MCF 10A (cell line): ENCODE data around the gene MAP3K4. TPM values are rescaled to one million over a fixed set of nuclear protein-coding genes. Genes with fewer than 3 reads are reported as not detected.

Experiments used
- BruUV-seq: library from RNA; stranded (reverse); fragments of 400-500 nt; replicated peaks from 2 replicates; lab custom pipeline; 2021; lab: Mats Ljungman, UMichigan
- CTCF ChIA-PET: fragments of 300-600 bp; sonication (Branson Sonifier 250); formaldehyde crosslinking; extraction: SDS; loops from one replicate; lab custom pipeline; 2021; ENCODE audit warnings: antibody characterized with exemption, inconsistent platforms; lab: Yijun Ruan, JAX
- POLR2A ChIA-PET: fragments of 300-600, 350-650 bp; sonication (Branson Sonifier 250); formaldehyde crosslinking; extraction: SDS; loops from one replicate; lab custom pipeline; 2020; ENCODE audit warnings: antibody characterized with exemption, inconsistent platforms; lab: Yijun Ruan, JAX
- DNase-seq: peaks from one replicate; pipeline ENCODE4 v3.0.0-alpha.2; 2018; ENCODE audit not compliant: unreplicated experiment
- H3K27ac Mint-ChIP-seq: one replicate; pipeline ENCODE4 v1.8.0; 2022; ENCODE audit warnings: mild to moderate bottlenecking, low read depth, mixed read lengths; ENCODE audit not compliant: unreplicated experiment
- H3K27me3 Mint-ChIP-seq: one replicate; pipeline ENCODE4 v1.8.0; 2022; ENCODE audit warnings: mixed read lengths; ENCODE audit not compliant: insufficient read depth, unreplicated experiment
- H3K36me3 Mint-ChIP-seq: one replicate; pipeline ENCODE4 v1.8.0; 2022; ENCODE audit warnings: mild to moderate bottlenecking, moderate library complexity, mixed read lengths; ENCODE audit not compliant: insufficient read depth, unreplicated experiment
- H3K4me1 Mint-ChIP-seq: one replicate; pipeline ENCODE4 v1.8.0; 2022; ENCODE audit warnings: mixed read lengths; ENCODE audit not compliant: insufficient read depth, unreplicated experiment
- H3K4me3 Mint-ChIP-seq: one replicate; pipeline ENCODE4 v1.8.0; 2022; ENCODE audit warnings: mild to moderate bottlenecking, moderate library complexity, mixed read lengths; ENCODE audit not compliant: unreplicated experiment
- H3K9me3 Mint-ChIP-seq: one replicate; pipeline ENCODE4 v1.8.0; 2022; ENCODE audit warnings: mixed read lengths; ENCODE audit not compliant: unreplicated experiment
- intact Hi-C: fragments of 100-400 bp; cut with micrococcal nuclease; formaldehyde crosslinking; loops from 2 replicates; pipeline ENCODE4 v1.14.1; 2022
- total RNA-seq: library from RNA; stranded (reverse); gene quantifications from 2 replicates; pipeline ENCODE4 v1.2.3, GENCODE V29; 2022
- TF ChIP-seq, protein P1 (sequence below): fragments of 200-600 bp; IDR thresholded peaks from one replicate; pipeline ENCODE4 v1.8.0; 2022; ENCODE audit warnings: antibody characterized with exemption, mild to moderate bottlenecking; ENCODE audit not compliant: unreplicated experiment

Gene MAP3K4
- total RNA-seq, 1 experiment from 2014 or later = 38.7 TPM

DNA sequence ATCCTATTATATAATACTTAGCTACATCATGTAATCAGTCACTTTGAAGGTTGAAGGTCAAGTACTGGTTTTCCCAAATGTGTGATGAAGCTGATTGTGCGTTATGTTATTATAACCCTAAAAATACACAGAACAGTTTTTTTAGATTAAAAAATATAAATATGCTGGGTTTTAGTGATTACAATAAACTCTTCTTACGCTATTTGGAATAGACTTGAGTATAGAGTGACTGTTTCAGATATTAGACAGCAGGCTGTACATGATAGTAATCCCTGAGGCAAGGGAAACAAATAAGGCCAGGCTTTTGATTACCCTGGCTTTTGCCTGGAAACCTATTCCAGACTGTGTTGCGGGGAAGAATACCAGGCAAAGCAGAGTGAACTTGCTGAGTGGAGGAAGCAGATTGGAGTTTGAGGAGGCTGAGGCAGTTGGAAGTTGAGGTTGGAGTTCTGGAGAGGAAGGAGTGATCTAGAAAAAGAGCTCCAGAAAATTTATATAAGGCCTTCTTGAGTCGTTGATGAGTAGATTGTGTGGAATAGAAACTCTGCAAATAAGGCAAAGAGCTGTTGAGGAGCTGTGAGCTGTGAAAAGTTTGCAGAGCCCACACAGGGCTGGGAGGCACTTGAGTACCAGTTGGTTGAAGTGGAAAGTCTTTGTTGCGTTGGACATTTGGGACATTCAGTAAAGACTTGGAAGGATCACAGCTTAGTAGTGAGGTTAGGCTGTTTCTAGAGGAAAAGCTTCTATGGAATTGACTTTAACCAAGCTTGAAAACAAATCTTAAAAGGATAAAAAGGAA, 26.4 kb downstream of the MAP3K4 start:
- no TSS peak for BruUV-seq
- TF ChIP-seq, protein P1, sequence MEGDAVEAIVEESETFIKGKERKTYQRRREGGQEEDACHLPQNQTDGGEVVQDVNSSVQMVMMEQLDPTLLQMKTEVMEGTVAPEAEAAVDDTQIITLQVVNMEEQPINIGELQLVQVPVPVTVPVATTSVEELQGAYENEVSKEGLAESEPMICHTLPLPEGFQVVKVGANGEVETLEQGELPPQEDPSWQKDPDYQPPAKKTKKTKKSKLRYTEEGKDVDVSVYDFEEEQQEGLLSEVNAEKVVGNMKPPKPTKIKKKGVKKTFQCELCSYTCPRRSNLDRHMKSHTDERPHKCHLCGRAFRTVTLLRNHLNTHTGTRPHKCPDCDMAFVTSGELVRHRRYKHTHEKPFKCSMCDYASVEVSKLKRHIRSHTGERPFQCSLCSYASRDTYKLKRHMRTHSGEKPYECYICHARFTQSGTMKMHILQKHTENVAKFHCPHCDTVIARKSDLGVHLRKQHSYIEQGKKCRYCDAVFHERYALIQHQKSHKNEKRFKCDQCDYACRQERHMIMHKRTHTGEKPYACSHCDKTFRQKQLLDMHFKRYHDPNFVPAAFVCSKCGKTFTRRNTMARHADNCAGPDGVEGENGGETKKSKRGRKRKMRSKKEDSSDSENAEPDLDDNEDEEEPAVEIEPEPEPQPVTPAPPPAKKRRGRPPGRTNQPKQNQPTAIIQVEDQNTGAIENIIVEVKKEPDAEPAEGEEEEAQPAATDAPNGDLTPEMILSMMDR = no peak
- Mint-ChIP-seq H3K4me3 (no peak overlapping the region), H3K4me1 (peaks cover 5% of the 10 kb centered on the region), H3K27me3 (no peaks in the 10 kb centered on the region), H3K9me3 (no peaks in the 10 kb centered on the region), H3K27ac (no peak overlapping the region), H3K36me3 (no peaks in the 10 kb centered on the region)
- DNase-seq = no peak
- intact Hi-C loops = no loop called here
- CTCF ChIA-PET = interaction anchor here (0.6 to 0.8 kb wide), 3 partner anchors 193 to 360 kb away, joined by 3 read pairs; no protein-coding TSS in a partner anchor
- POLR2A ChIA-PET = no interaction called here

DNA sequence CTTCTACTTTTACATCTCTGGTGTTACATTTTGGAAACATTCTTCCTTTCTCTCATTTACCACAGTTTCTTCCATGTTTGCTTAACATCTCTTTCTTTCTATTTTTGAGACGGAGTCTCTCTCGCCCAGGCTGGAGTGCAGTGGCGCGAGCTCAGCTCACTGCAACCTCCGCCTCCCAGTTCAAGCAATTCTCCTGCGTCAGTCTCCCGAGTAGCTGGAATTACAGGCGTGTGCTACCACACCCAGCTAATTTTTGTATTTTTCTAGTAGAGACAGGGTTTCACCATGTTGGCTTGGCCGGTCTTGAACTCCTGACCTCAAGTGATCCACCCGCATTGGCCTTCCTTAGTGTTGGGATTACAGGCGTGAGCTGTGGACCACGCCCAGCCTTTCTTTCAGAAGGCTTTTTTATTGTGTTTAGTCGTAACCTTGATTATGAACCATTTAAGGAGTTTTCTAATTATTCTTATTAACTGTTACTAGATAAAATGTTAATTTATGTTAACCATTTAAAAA, 27.8 kb downstream of the MAP3K4 start:
- no peaks in the 10 kb centered on the region for H3K27me3 Mint-ChIP-seq
- H3K27ac Mint-ChIP-seq = no peak overlapping the region
- no peaks in the 10 kb centered on the region for H3K36me3 Mint-ChIP-seq
- no peak for DNase-seq
- H3K4me3 Mint-ChIP-seq = no peak overlapping the region
- ChIA-PET POLR2A (no interaction called here), CTCF (no interaction called here)
- TF ChIP-seq, protein P1 = no peak
- no peaks in the 10 kb centered on the region for H3K9me3 Mint-ChIP-seq
- intact Hi-C loops = no loop called here
- BruUV-seq = no TSS peak
- H3K4me1 Mint-ChIP-seq = peaks cover 5% of the 10 kb centered on the region

DNA sequence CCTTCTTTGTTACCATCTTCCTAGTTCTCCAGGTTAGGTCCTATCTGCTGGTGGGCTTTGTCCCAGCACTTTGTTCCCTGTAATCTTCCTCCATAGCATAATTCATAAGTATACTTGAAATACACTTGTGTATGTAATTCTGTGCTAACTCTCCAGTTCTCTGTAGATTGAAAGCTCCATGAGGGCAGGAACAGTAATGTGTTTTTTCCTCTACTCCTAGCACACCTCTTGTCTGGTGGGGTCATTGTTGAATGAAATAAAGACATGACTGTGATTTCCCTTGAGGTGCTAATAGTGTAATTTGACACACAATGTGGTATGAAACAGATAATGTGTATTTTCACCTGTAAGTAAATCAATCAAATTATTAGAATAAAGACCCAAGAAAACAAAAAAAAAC, 30.0 kb downstream of the MAP3K4 start:
- Mint-ChIP-seq H3K9me3 (no peaks in the 10 kb centered on the region), H3K4me3 (no peak overlapping the region), H3K27ac (no peak overlapping the region), H3K4me1 (peaks cover 5% of the 10 kb centered on the region), H3K27me3 (no peaks in the 10 kb centered on the region), H3K36me3 (peaks cover 9% of the 10 kb centered on the region)
- BruUV-seq = no TSS peak
- intact Hi-C loops = no loop called here
- POLR2A ChIA-PET = interaction anchor here (0.6 to 1.3 kb wide), 4 partner anchors 8 to 20 kb away, joined by 3 to 8 read pairs (median 4); no protein-coding TSS in a partner anchor
- DNase-seq = no peak
- TF ChIP-seq, protein P1 = no peak
- CTCF ChIA-PET = interaction anchor here (1.1 to 1.6 kb wide), 2 partner anchors 8 to 12 kb away, joined by 4 to 5 read pairs; no protein-coding TSS in a partner anchor

DNA sequence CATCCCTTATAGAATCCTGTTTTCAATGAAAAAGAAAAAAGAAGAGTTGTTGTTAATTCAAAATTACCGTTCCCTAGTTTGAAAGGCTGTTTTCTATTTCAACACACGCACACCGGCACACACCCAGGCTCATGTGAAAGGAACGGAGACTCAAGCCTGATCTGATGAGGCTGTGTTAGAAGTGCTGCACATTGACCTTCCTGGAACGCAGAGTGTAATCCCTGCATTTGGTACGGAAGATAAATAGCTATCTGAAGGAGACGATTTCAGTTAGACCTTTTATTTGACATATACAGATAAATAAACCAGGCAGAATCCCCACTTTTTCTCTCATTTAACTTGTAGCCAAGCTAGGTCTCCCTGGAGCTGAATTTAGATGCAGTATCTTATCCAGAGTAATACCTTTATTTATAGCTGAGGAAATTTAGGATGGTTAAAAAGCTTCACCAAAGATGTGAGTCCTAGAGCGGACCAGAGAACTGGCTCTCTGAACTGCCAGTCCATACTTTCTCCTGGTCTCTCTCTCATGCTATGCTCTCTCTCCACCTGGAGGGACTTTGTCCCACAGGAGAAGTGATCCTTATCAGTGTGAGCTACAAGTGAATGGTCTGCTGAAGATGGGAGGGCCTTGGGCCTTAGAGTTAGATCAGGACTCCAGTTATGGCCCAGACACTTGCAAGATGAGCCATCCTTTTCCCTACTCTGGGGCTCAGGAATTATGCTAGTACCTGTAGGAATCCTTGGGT, 30.6 kb downstream of the MAP3K4 start:
- Mint-ChIP-seq H3K9me3 (no peaks in the 10 kb centered on the region), H3K4me3 (no peak overlapping the region), H3K27ac (no peak overlapping the region), H3K27me3 (no peaks in the 10 kb centered on the region), H3K36me3 (peaks cover 9% of the 10 kb centered on the region), H3K4me1 (peaks cover 5% of the 10 kb centered on the region)
- TF ChIP-seq, protein P1 = no peak
- BruUV-seq = no TSS peak
- intact Hi-C loops = no loop called here
- DNase-seq = no peak
- ChIA-PET POLR2A (interaction anchor here (0.6 to 0.9 kb wide), 2 partner anchors 12 to 20 kb away, joined by 3 read pairs; no protein-coding TSS in a partner anchor), CTCF (interaction anchor here (0.8 to 1.6 kb wide), 4 partner anchors 9 to 23 kb away, joined by 3 to 5 read pairs (median 4); no protein-coding TSS in a partner anchor)
